K562 (cell line): ENCODE results near the gene PLIN5. TPM values are rescaled to one million over a fixed set of nuclear protein-coding genes. Genes with fewer than 3 reads are reported as not detected.

Experiments
- ATAC-seq: fragments of 200-7000 bp; cut with Tn5 transposase; 3 replicates; pipeline ENCODE4 v1.9.1; 2020; ENCODE audit warnings: moderate library complexity
- BruUV-seq: library from RNA; stranded (reverse); fragments of 400-500 nt; replicated peaks from 2 replicates; lab custom pipeline; 2021; lab: Mats Ljungman, UMichigan
- CTCF ChIA-PET: fragments of 300-600 bp; formaldehyde crosslinking; extraction: SDS; loops from one replicate; lab custom pipeline; 2021; ENCODE audit warnings: low intra/inter-chr PET ratio; lab: Yijun Ruan, JAX
- POLR2A ChIA-PET: fragments of 300-600, 350-650 bp; sonication (Branson Sonifier 250); formaldehyde crosslinking; extraction: SDS; loops from one replicate; lab custom pipeline; 2021; ENCODE audit warnings: antibody characterized with exemption, inconsistent platforms; lab: Yijun Ruan, JAX
- DNase-seq, 4 experiments: peaks; one replicate each; pipeline versions ENCODE4 v3.0.0 to v3.0.0-alpha.2; 2011 to 2018; ENCODE audit warnings: low spot score in 3 of 4, mixed read lengths in 3 of 4; ENCODE audit errors: extremely low read depth in 1 of 4
- FAIRE-seq: peaks from 2 replicates; lab custom pipeline; 2011; peaks lifted over from hg19 to GRCh38; lab: Jason Lieb, UNC
- H2AFZ ChIP-seq: 2 replicates; pipeline ENCODE4 v1.6.0; 2011; ENCODE audit warnings: low read depth, low read length, control low read depth, inconsistent platforms
- H3K27ac ChIP-seq: fragments of 200-600 bp; 3 replicates; pipeline ENCODE4 v1.8.0; 2011; ENCODE audit warnings: low read depth, mild to moderate bottlenecking, control low read depth, inconsistent platforms, low read length, moderate library complexity, mixed read lengths; ENCODE audit errors: extremely low read depth
- H3K27me3 ChIP-seq, 2 experiments: fragments of 300-600 bp in 1 of 2; 2 replicates in 1 of 2; 3 replicates in 1 of 2; pipeline versions ENCODE4 v1.6.0 to v1.8.0; 2011; ENCODE audit warnings: inconsistent platforms in 2 of 2, low read length in 2 of 2, mild to moderate bottlenecking in 1 of 2, mixed read lengths in 1 of 2, moderate library complexity in 1 of 2; ENCODE audit not compliant: control insufficient read depth in 2 of 2, insufficient read depth in 2 of 2
- H3K36me3 ChIP-seq: fragments of 300-600 bp; 3 replicates; pipeline ENCODE4 v1.8.0; 2011; ENCODE audit warnings: mild to moderate bottlenecking, low read length, inconsistent platforms; ENCODE audit not compliant: control insufficient read depth, insufficient read depth
- H3K4me1 ChIP-seq, 2 experiments: fragments of 200-600 bp in 1 of 2; replicated peaks in 1 of 2; 2 replicates in 1 of 2; 3 replicates in 1 of 2; pipeline versions ENCODE4 v1.5.1 to v1.8.0; 2011; ENCODE audit warnings: inconsistent platforms in 2 of 2, low read length in 2 of 2, mild to moderate bottlenecking in 1 of 2, mixed read lengths in 1 of 2, moderate library complexity in 1 of 2; ENCODE audit not compliant: control insufficient read depth in 2 of 2, insufficient read depth in 2 of 2
- H3K4me2 ChIP-seq: 2 replicates; pipeline ENCODE4 v1.6.1; 2011; ENCODE audit warnings: low read length, control low read depth, inconsistent platforms, mixed read lengths; ENCODE audit not compliant: insufficient read depth
- H3K4me3 ChIP-seq: fragments of 200-600 bp; sonication (generic), shearing (Covaris generic); 2 replicates; pipeline ENCODE4 v1.5.1; 2016; ENCODE audit warnings: control low read depth, inconsistent platforms
- H3K79me2 ChIP-seq: fragments of 200-600 bp; 3 replicates; pipeline ENCODE4 v1.8.0; 2011; ENCODE audit warnings: low read length, inconsistent platforms; ENCODE audit not compliant: control insufficient read depth, insufficient read depth
- H3K9ac ChIP-seq, 2 experiments: 2 replicates each; pipeline versions ENCODE4 v1.6.0 to v1.6.1; 2011; ENCODE audit warnings: low read depth in 2 of 2, low read length in 2 of 2, control low read depth in 1 of 2, inconsistent platforms in 1 of 2, mild to moderate bottlenecking in 1 of 2, mixed read lengths in 1 of 2; ENCODE audit not compliant: insufficient read depth in 1 of 2
- H3K9me1 ChIP-seq: one replicate; pipeline ENCODE4 v1.6.0; 2011; ENCODE audit warnings: inconsistent platforms, mild to moderate bottlenecking, low read length, moderate library complexity; ENCODE audit not compliant: control insufficient read depth, insufficient read depth
- H3K9me3 ChIP-seq: replicated peaks from 2 replicates; pipeline ENCODE4 v1.5.1; 2011; ENCODE audit warnings: low read depth, low read length, inconsistent platforms; ENCODE audit not compliant: control insufficient read depth, insufficient read depth
- H4K20me1 ChIP-seq: replicated peaks from 2 replicates; pipeline ENCODE4 v1.6.1; 2011; ENCODE audit warnings: low read length, inconsistent platforms, mixed read lengths; ENCODE audit not compliant: control insufficient read depth, insufficient read depth
- BCL6 ChIP-seq: fragments of 250-450 bp; sonication (Bioruptor Pico); IDR thresholded peaks from 2 replicates; pipeline ENCODE4 v1.4.0; 2020
- BRCA1 ChIP-seq, 2 experiments: fragments of 450-650 bp in 1 of 2; sonication (generic) in 1 of 2; formaldehyde crosslinking in 1 of 2; IDR thresholded peaks; 2 replicates each; pipeline versions ENCODE4 v1.5.0 to v1.6.1; 2017 to 2020; ENCODE audit warnings: mild to moderate bottlenecking in 1 of 2, missing genetic modification reagents in 1 of 2
- CHD4 ChIP-seq: fragments of 200-600 bp; sonication (generic); IDR thresholded peaks from 3 replicates; pipeline ENCODE4 v1.6.1; 2012; ENCODE audit warnings: low read depth, mild to moderate bottlenecking, mixed read lengths, low read length, inconsistent platforms; ENCODE audit not compliant: insufficient read depth, insufficient replicate concordance, poor library complexity, severe bottlenecking
- DDX20 ChIP-seq: fragments of 450-650 bp; IDR thresholded peaks from 2 replicates; pipeline ENCODE4 v1.6.1; 2016; ENCODE audit warnings: missing genetic modification characterization, low read depth, mild to moderate bottlenecking, missing compliant biosample characterization, moderate library complexity
- DMBX1 ChIP-seq: fragments of 250-450 bp; sonication (Bioruptor Pico); IDR thresholded peaks from 2 replicates; pipeline ENCODE4 v1.8.0; 2022; ENCODE audit warnings: inconsistent platforms, mild to moderate bottlenecking, moderate library complexity, borderline replicate concordance
- KDM4B ChIP-seq, 2 experiments: fragments of 450-650 bp in 1 of 2; sonication (generic) in 1 of 2; IDR thresholded peaks; 2 replicates each; pipeline ENCODE4 v1.6.1; 2016 to 2017; ENCODE audit warnings: borderline replicate concordance in 2 of 2, antibody characterized with exemption in 1 of 2, low read depth in 1 of 2, mild to moderate bottlenecking in 1 of 2
- RFX1 ChIP-seq: fragments of 450-650 bp; IDR thresholded peaks from 2 replicates; pipeline ENCODE4 v1.6.1; 2016; ENCODE audit warnings: mild to moderate bottlenecking, moderate library complexity
- SRSF1 ChIP-seq: fragments of 200-400 bp; formaldehyde crosslinking; IDR thresholded peaks from 2 replicates; pipeline ENCODE4 v1.6.1; 2017; ENCODE audit warnings: mild to moderate bottlenecking, low read depth, low read length, moderate library complexity
- ZFX ChIP-seq: sonication (generic); formaldehyde crosslinking; IDR thresholded peaks from 2 replicates; pipeline ENCODE4 v1.8.0; 2022; ENCODE audit warnings: mild to moderate bottlenecking, missing genetic modification reagents, moderate library complexity
- ZNF76 ChIP-seq: fragments of 250-450 bp; sonication (Bioruptor Pico); IDR thresholded peaks from 2 replicates; pipeline ENCODE4 v1.4.0; 2020; ENCODE audit warnings: mild to moderate bottlenecking, moderate library complexity, borderline replicate concordance
- WGBS: fragments of 100-300 bp; shearing (Covaris generic); methylation state at CpG from one replicate; pipeline ENCODE4 v1.1.6; 2016; ENCODE audit warnings: low coverage, mixed read lengths; ENCODE audit not compliant: insufficient coverage; ENCODE audit errors: missing lambda C conversion rate; 5-methylcytosine and 5-hydroxymethylcytosine counted together
- in situ Hi-C: fragments of 300-500 bp; cut with MboI; formaldehyde crosslinking; loops from 4 replicates; pipeline ENCODE4 v1.15.0; 2018; ENCODE audit warnings: inconsistent platforms, mixed read lengths
- intact Hi-C: fragments of 100-400 bp; cut with micrococcal nuclease; formaldehyde crosslinking; loops from 2 replicates; pipeline ENCODE4 v1.14.2; 2022
- polyA plus RNA-seq, 8 experiments: library from polyadenylated mRNA; depleted of rRNA in 4 of 8; stranded (reverse) in 5 of 8; unstranded in 3 of 8; fragments of >200 nt; fragmentation: Nextera tagmentation in 2 of 8; fragmentation: Illumina TruSeq in 1 of 8; extraction: Ambion mirVana in 2 of 8; extraction: Trizol in 1 of 8; gene quantifications; 2 replicates each; pipeline versions ENCODE4 v1.2.1 to v1.2.3, GENCODE V29; 2011 to 2014; ENCODE audit warnings: inconsistent platforms in 1 of 8, missing spikeins in 1 of 8
- total RNA-seq, 7 experiments: library from RNA; depleted of rRNA in 6 of 7; stranded (reverse); fragments of >200 nt in 6 of 7; fragmentation: Illumina TruSeq in 2 of 7; extraction: Trizol in 2 of 7; gene quantifications; 2 replicates each; pipeline versions ENCODE4 v1.2.1 to v1.2.3, GENCODE V29; 2011 to 2021; ENCODE audit warnings: low replicate concordance in 1 of 7
- TF ChIP-seq, protein P1 (sequence below): fragments of 450-650 bp; IDR thresholded peaks from 2 replicates; pipeline ENCODE4 v1.6.1; 2017; ENCODE audit warnings: antibody characterized with exemption, mild to moderate bottlenecking
- TF ChIP-seq, protein P2 (sequence below): fragments of 250-450 bp; sonication (Bioruptor Pico); IDR thresholded peaks from 2 replicates; pipeline ENCODE4 v1.9.0; 2021; ENCODE audit warnings: mild to moderate bottlenecking, inconsistent platforms
- TF ChIP-seq, protein P3 (sequence below): fragments of 250-450 bp; sonication (Bioruptor Pico); IDR thresholded peaks from 2 replicates; pipeline ENCODE4 v1.8.0; 2022; ENCODE audit warnings: moderate library complexity, mild to moderate bottlenecking, inconsistent platforms

PLIN5 gene
- total and polyA plus RNA-seq, 9 of the 15 experiments (the other 6 are each of a cell fraction or from before 2014, with no cell fraction given), result 0.04 to 1.3 (median 0.50) TPM

DNA sequence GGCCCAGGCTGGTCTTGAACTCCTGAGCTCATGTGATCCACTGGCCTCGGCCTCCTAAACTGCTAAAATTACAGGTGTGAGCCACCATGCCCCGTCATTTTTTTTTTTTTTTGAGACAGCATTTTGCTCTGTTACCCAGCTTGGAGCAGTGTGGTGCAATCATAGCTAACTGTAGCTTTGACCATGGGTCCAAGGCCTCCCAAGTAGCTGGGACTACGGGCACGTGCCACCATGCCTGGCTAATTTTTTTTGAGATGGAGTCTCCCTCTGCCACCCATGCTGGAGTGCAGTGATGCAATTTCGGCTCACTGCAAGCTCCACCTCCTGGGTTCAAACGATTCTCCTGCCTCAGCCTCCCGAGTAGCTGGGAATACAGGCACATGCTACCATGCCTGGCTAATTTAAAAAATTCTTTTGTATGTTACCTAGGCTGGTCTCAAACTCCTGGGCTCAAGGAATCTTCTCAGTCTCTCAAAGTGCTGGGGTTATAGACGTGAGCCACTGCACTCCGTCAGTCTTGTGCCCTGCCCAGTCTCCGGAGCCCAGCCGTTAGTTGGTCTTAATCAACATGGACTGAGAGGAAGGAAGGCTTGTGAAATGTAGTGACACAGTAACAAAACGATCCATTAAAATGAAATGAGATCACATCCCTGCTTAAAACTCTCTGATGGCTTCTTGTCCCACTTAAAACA is 6.2 kb upstream of the PLIN5 start:
- ChIA-PET POLR2A (interaction anchor here (0.6 to 0.7 kb wide), 4 partner anchors 10 to 243 kb away, joined by 3 to 4 read pairs (median 3); no protein-coding TSS in a partner anchor), CTCF (no interaction called here)
- peaks cover 33% of the 10 kb centered on the region; the same call in 2 of the 3 replicates for H3K79me2 ChIP-seq
- peaks cover 9% of the 10 kb centered on the region; the same call in 1 of the 3 replicates for H3K36me3 ChIP-seq
- DNase-seq, result no peak
- H3K4me3 ChIP-seq, result peak overlapping the region; percentile 48; the same call in 1 of the 2 replicates
- H3K27ac ChIP-seq, result peak overlapping the region; percentile 51; the same call in 2 of the 3 replicates
- 48% methylated on average over 12 of the region's 12 CpGs for WGBS
- peak overlapping the region; percentile 32 to 72; a peak in 3 of 4 replicates for H3K9ac ChIP-seq
- H3K9me1 ChIP-seq, result no peaks in the 10 kb centered on the region
- H3K27me3 ChIP-seq, result no peaks in the 10 kb centered on the region
- ATAC-seq, result no peak; the same call in 2 of the 3 replicates
- no peaks in the 10 kb centered on the region for H4K20me1 ChIP-seq
- peak overlapping the region; percentile 92 for H3K4me2 ChIP-seq
- in situ Hi-C loops, result no loop called here
- peak; percentile 58 for FAIRE-seq
- intact Hi-C loops, result no loop called here
- BruUV-seq, result no TSS peak
- peaks cover 14 to 45% of the 10 kb centered on the region in 2 experiments; a peak in 4 of 5 replicates for H3K4me1 ChIP-seq
- no peaks in the 10 kb centered on the region for H3K9me3 ChIP-seq
- peak overlapping the region; percentile 71 for H2AFZ ChIP-seq
- TF ChIP-seq KDM4B (IDR thresholded peaks at IDR 0.05; ENCODE audit: borderline replicate concordance in 2 of 2, low read depth in 1 of 2) (no peak), RFX1 (no peak), ZFX (CRISPR knock-in tag) (0 out of 2 replicates have a peak, but pooled peaks have one; percentile 25), SRSF1 (no peak), DMBX1 (CRISPR knock-in tag) (no peak), BRCA1 (IDR thresholded peaks at IDR 0.05) (no peak), BRCA1 (CRISPR knock-in tag; IDR thresholded peaks at IDR 0.05) (no peak), BCL6 (CRISPR knock-in tag) (no peak), CHD4 (no peak), ZNF76 (CRISPR knock-in tag) (no peak), DDX20 (tag) (no peak)
- TF ChIP-seq, protein P1, sequence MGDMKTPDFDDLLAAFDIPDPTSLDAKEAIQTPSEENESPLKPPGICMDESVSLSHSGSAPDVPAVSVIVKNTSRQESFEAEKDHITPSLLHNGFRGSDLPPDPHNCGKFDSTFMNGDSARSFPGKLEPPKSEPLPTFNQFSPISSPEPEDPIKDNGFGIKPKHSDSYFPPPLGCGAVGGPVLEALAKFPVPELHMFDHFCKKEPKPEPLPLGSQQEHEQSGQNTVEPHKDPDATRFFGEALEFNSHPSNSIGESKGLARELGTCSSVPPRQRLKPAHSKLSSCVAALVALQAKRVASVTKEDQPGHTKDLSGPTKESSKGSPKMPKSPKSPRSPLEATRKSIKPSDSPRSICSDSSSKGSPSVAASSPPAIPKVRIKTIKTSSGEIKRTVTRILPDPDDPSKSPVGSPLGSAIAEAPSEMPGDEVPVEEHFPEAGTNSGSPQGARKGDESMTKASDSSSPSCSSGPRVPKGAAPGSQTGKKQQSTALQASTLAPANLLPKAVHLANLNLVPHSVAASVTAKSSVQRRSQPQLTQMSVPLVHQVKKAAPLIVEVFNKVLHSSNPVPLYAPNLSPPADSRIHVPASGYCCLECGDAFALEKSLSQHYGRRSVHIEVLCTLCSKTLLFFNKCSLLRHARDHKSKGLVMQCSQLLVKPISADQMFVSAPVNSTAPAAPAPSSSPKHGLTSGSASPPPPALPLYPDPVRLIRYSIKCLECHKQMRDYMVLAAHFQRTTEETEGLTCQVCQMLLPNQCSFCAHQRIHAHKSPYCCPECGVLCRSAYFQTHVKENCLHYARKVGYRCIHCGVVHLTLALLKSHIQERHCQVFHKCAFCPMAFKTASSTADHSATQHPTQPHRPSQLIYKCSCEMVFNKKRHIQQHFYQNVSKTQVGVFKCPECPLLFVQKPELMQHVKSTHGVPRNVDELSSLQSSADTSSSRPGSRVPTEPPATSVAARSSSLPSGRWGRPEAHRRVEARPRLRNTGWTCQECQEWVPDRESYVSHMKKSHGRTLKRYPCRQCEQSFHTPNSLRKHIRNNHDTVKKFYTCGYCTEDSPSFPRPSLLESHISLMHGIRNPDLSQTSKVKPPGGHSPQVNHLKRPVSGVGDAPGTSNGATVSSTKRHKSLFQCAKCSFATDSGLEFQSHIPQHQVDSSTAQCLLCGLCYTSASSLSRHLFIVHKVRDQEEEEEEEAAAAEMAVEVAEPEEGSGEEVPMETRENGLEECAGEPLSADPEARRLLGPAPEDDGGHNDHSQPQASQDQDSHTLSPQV, result peak; percentile 20; the same call in 1 of the 2 replicates
- TF ChIP-seq, protein P2, sequence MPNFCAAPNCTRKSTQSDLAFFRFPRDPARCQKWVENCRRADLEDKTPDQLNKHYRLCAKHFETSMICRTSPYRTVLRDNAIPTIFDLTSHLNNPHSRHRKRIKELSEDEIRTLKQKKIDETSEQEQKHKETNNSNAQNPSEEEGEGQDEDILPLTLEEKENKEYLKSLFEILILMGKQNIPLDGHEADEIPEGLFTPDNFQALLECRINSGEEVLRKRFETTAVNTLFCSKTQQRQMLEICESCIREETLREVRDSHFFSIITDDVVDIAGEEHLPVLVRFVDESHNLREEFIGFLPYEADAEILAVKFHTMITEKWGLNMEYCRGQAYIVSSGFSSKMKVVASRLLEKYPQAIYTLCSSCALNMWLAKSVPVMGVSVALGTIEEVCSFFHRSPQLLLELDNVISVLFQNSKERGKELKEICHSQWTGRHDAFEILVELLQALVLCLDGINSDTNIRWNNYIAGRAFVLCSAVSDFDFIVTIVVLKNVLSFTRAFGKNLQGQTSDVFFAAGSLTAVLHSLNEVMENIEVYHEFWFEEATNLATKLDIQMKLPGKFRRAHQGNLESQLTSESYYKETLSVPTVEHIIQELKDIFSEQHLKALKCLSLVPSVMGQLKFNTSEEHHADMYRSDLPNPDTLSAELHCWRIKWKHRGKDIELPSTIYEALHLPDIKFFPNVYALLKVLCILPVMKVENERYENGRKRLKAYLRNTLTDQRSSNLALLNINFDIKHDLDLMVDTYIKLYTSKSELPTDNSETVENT (CRISPR knock-in tag), result no peak
- TF ChIP-seq, protein P3, sequence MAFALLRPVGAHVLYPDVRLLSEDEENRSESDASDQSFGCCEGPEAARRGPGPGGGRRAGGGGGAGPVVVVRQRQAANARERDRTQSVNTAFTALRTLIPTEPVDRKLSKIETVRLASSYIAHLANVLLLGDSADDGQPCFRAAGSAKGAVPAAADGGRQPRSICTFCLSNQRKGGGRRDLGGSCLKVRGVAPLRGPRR, result no peak
